NB4 (cell line): ENCODE measurements around the gene GSTK1.

Source experiments
- DNase-seq: peaks from one replicate; pipeline ENCODE4 v3.0.0; 2010; ENCODE audit warnings: low read depth
- H3K4me3 ChIP-seq: one replicate; pipeline ENCODE4 v1.5.1; 2011; ENCODE audit warnings: mild to moderate bottlenecking, low read depth, low read length, moderate library complexity
- MYC ChIP-seq: IDR thresholded peaks from 2 replicates; pipeline ENCODE4 v1.6.1; 2011; ENCODE audit warnings: low read depth, low read length
- POLR2A ChIP-seq: IDR thresholded peaks from 2 replicates; pipeline ENCODE4 v1.6.1; 2011; ENCODE audit warnings: mild to moderate bottlenecking; ENCODE audit not compliant: insufficient read length; ENCODE audit errors: extremely low read depth
- TF ChIP-seq, protein P1 (sequence below): IDR thresholded peaks from 2 replicates; pipeline ENCODE4 v1.6.1; 2011; ENCODE audit warnings: low read depth, low read length
- TF ChIP-seq, protein P2 (sequence below): IDR thresholded peaks from one replicate; pipeline ENCODE4 v1.5.1; 2012; ENCODE audit warnings: low read depth, low read length

The GSTK1 gene

DNA sequence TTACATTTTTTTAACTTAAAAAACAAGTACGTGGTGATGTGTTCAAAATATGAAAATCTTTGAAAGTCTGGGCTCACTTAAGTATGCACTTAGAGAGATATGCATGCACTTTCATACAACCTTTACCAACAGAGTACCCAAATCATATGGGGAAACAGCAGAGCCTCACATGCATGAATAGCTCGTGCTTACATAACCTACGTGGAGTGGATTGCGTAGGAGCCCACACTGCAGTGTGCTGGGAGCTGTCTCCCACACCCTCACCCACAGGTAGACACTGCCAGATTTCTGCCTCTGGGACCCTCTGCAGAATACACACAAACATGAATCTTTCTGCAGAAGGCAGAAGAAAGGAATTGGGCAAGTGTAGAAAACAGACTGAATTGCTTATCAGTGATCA, 53.3 kb downstream of the GSTK1 start:
- DNase-seq, result peak; percentile 57

DNA sequence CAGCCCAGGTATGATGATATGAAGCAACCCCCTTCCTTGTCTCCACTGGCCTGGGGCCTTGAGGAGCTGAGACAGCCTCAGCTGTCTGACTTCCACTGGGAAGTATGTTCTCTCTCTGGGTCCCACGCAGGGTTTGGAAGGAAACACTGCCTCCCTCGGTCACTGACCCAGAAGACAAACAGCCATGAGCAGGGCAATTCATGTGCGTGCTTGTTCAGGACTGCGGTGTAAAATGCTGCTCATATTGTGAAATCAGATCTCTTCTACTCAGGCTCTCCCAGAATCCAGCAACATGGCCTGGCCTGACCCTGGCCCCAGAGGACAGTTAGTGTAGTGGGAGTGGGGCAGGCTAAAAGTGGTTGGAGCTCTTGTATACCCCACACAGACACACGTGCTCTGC, 55.4 kb downstream of the GSTK1 start:
- DNase-seq, result peak; percentile 60
- H3K4me3 ChIP-seq, result no peak overlapping the region
- TF ChIP-seq, protein P1, sequence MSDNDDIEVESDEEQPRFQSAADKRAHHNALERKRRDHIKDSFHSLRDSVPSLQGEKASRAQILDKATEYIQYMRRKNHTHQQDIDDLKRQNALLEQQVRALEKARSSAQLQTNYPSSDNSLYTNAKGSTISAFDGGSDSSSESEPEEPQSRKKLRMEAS, result no peak
- TF ChIP-seq MYC (no peak), POLR2A (no peak)
- TF ChIP-seq, protein P2, sequence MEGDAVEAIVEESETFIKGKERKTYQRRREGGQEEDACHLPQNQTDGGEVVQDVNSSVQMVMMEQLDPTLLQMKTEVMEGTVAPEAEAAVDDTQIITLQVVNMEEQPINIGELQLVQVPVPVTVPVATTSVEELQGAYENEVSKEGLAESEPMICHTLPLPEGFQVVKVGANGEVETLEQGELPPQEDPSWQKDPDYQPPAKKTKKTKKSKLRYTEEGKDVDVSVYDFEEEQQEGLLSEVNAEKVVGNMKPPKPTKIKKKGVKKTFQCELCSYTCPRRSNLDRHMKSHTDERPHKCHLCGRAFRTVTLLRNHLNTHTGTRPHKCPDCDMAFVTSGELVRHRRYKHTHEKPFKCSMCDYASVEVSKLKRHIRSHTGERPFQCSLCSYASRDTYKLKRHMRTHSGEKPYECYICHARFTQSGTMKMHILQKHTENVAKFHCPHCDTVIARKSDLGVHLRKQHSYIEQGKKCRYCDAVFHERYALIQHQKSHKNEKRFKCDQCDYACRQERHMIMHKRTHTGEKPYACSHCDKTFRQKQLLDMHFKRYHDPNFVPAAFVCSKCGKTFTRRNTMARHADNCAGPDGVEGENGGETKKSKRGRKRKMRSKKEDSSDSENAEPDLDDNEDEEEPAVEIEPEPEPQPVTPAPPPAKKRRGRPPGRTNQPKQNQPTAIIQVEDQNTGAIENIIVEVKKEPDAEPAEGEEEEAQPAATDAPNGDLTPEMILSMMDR, result no peak

More for the DNA sequence above, 53.3 kb downstream of the GSTK1 start:
- no peak overlapping the region for H3K4me3 ChIP-seq
- TF ChIP-seq MYC (no peak), POLR2A (no peak)
- TF ChIP-seq, protein P2, result no peak
- TF ChIP-seq, protein P1, result no peak
